ENCODE data around the gene NOS1.
"Not testable (repeated sequence)": the region's sequence is repeated elsewhere in the genome, so short reads cannot be mapped to it uniquely, and the experiment has no call there.

The NOS1 gene

GRCh38 chr12:117384735-117385134, 23.3 kb upstream of the NOS1 start:
- Histone ChIP-seq H3K9me3 (ENCODE audit: control insufficient read depth, insufficient read depth, low read length) (no peaks in the 10 kb centered on the region), H3K36me3 (ENCODE audit: insufficient read depth, low read length) (no peaks in the 10 kb centered on the region), H3K9ac (ENCODE audit: low read depth, low read length) (no peak overlapping the region), H3K4me1 (ENCODE audit: insufficient read depth, low read length) (no peaks in the 10 kb centered on the region)

DNA sequence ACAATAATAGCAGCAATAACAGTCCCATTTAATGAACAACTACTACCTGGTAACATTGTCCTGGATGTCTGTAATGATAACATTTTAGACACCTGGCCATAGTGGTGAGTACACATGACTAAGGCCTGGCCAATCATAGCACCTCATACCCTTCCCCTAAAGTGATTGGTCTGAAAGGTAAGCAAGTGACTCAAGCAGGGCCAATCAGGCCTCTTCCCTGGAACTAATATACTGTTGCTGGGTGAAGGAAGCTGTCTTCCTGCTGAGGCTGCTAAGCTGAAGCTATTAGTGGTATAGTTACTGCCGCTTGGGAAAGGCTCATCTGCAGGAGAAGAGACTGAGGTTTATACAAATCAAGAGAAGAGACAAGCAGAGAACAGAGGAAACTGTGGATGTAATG, 18.7 kb upstream of the NOS1 start:
- Histone ChIP-seq H3K9ac (ENCODE audit: low read depth, low read length) (no peak overlapping the region), H3K9me3 (ENCODE audit: control insufficient read depth, insufficient read depth, low read length) (no peaks in the 10 kb centered on the region), H3K36me3 (ENCODE audit: insufficient read depth, low read length) (no peaks in the 10 kb centered on the region), H3K4me1 (ENCODE audit: insufficient read depth, low read length) (no peaks in the 10 kb centered on the region; the same call in 1 of the 2 replicates)

DNA sequence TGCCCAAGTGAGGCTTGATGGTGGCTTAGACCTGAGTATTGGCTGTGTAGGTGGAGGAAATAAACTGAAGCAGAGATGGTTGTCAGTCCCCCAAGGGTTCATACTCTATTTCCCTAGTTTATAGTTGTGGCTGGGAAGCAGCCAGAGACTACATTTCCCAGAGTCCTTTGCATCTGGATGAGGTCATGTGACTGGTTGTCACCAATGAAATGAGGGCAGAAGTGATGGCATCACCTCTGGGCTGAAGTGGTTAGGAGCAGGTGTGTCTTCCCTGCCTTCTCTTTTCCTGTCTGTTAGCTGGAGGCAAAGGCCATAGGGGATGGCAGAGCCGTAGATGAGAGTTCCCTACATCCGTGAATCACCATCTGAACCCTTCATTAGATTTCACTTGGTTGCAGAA, 16.3 kb upstream of the NOS1 start:
- no peaks in the 10 kb centered on the region; the same call in 1 of the 2 replicates for H3K4me1 ChIP-seq (ENCODE audit: insufficient read depth, low read length)
- H3K9me3 ChIP-seq (ENCODE audit: control insufficient read depth, insufficient read depth, low read length), result no peaks in the 10 kb centered on the region
- no peak overlapping the region for H3K9ac ChIP-seq (ENCODE audit: low read depth, low read length)
- H3K36me3 ChIP-seq (ENCODE audit: insufficient read depth, low read length), result no peaks in the 10 kb centered on the region

GRCh38 chr12:117370588-117370987, 9.2 kb upstream of the NOS1 start:
- Histone ChIP-seq H3K36me3 (ENCODE audit: insufficient read depth, low read length) (no peaks in the 10 kb centered on the region), H3K4me1 (ENCODE audit: insufficient read depth, low read length) (no peaks in the 10 kb centered on the region), H3K9ac (ENCODE audit: low read depth, low read length) (no peak overlapping the region), H3K9me3 (ENCODE audit: control insufficient read depth, insufficient read depth, low read length) (no peaks in the 10 kb centered on the region)

DNA sequence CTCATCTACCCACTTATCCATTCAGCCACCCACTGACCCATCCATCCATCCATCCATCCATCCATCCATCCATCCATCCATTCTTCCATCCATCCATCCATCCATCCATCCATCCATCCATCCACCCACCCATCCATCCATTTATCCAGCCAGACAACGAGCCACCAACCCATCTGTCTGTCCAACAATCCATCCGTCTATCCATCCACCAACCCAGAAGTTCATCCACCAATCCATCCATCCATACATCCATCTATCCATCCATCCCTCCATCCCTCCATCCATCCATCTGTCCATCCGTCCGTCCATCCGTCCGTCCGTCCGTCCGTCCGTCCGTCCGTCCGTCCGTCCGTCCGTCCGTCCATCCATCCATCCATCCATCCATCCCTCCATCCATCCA, 8.6 kb upstream of the NOS1 start:
- not testable (repeated sequence) for H3K4me1 ChIP-seq (ENCODE audit: insufficient read depth, low read length); H3K36me3 ChIP-seq (ENCODE audit: insufficient read depth, low read length); H3K9ac ChIP-seq (ENCODE audit: low read depth, low read length); H3K9me3 ChIP-seq (ENCODE audit: control insufficient read depth, insufficient read depth, low read length)

DNA sequence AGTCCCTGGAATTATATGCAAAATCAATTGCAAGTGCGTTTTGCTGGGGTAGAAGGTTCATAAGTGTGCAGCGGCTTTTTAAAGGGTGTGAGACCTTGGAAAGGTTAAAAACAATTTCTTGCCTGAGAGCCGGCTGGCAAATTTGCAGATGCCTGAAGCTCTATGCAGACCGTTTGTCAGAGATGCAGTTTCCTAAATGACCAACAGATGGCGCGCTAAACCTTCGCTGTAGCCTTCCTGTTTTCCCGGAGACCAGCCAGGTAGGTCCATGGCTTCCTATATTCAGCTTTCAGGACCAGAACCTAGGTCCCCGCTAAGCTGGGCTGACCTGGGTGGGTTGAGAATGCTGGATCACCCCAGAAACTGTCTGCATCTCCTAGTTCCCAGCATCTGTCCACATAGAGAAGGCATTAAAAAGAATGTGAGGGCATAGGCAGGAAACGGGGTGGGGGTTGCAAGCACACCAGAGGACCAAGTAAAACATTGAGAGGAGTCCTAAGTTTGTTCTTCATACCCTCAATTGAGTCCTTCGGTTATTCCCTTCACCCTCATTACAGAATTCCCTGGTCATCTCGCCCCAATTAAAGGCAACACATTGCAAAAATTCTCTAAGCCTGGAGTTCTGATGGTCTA, 5.7 kb upstream of the NOS1 start:
- H3K9ac ChIP-seq (ENCODE audit: low read depth, low read length), result no peak overlapping the region
- no peaks in the 10 kb centered on the region for H3K36me3 ChIP-seq (ENCODE audit: insufficient read depth, low read length)
- H3K4me1 ChIP-seq (ENCODE audit: insufficient read depth, low read length), result 0 out of 2 replicates have a peak, but pooled peaks cover 4% of the 10 kb centered on the region
- no peaks in the 10 kb centered on the region for H3K9me3 ChIP-seq (ENCODE audit: control insufficient read depth, insufficient read depth, low read length)

- Histone ChIP-seq H3K9ac (ENCODE audit: low read depth, low read length) (no peak overlapping the region), H3K36me3 (ENCODE audit: insufficient read depth, low read length) (no peaks in the 10 kb centered on the region), H3K9me3 (ENCODE audit: control insufficient read depth, insufficient read depth, low read length) (no peaks in the 10 kb centered on the region), H3K4me1 (ENCODE audit: insufficient read depth, low read length) (0 out of 2 replicates have a peak, but pooled peaks cover 4% of the 10 kb centered on the region)
Observed at GRCh38 chr12:117365049-117365616, 3.7 kb upstream of the NOS1 start.

GRCh38 chr12:117363953-117364486, 2.6 kb upstream of the NOS1 start:
- Histone ChIP-seq H3K4me1 (ENCODE audit: insufficient read depth, low read length) (0 out of 2 replicates have a peak, but pooled peaks cover 4% of the 10 kb centered on the region), H3K9me3 (ENCODE audit: control insufficient read depth, insufficient read depth, low read length) (no peaks in the 10 kb centered on the region), H3K36me3 (ENCODE audit: insufficient read depth, low read length) (no peaks in the 10 kb centered on the region), H3K9ac (ENCODE audit: low read depth, low read length) (no peak overlapping the region)

DNA sequence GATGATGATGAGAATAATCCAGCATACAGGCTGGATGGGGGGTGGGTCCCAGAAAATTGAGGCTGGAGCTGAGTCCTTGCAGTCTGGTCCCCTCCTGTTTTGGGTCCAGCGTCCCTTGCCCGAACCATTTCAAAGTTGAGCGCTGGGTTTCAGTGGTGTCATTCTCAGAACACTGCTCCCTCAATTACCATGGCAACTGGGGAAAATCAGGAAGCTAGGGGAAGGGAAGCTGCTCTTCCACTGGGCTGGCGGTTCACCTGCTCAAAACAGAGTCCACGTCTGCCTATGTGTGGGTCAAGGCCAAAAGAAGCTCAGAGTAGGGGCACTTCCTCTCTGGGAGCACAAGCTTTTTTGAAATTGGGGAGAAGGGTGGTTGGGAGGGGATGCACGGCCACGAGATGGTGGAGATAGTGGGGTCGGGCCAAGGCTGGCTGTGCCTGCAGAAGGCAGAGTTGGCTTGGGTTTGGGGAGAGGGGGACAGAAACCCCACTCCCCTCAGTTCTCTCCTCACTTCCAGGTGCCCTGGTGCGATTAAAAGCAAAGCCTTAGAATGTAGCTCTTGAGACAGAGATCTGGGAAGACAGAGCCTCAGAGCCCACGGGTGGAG, 1.7 kb upstream of the NOS1 start:
- Histone ChIP-seq H3K9ac (ENCODE audit: low read depth, low read length) (no peak overlapping the region), H3K36me3 (ENCODE audit: insufficient read depth, low read length) (no peaks in the 10 kb centered on the region), H3K4me1 (ENCODE audit: insufficient read depth, low read length) (0 out of 2 replicates have a peak, but pooled peaks cover 4% of the 10 kb centered on the region), H3K9me3 (ENCODE audit: control insufficient read depth, insufficient read depth, low read length) (no peaks in the 10 kb centered on the region)

GRCh38 chr12:117362391-117362790, 965 bp upstream of the NOS1 start:
- no peak overlapping the region for H3K9ac ChIP-seq (ENCODE audit: low read depth, low read length)
- no peaks in the 10 kb centered on the region for H3K36me3 ChIP-seq (ENCODE audit: insufficient read depth, low read length)
- no peaks in the 10 kb centered on the region for H3K9me3 ChIP-seq (ENCODE audit: control insufficient read depth, insufficient read depth, low read length)
- H3K4me1 ChIP-seq (ENCODE audit: insufficient read depth, low read length), result 0 out of 2 replicates have a peak, but pooled peaks cover 4% of the 10 kb centered on the region

GRCh38 chr12:117361905-117362304, 479 bp upstream of the NOS1 start:
- Histone ChIP-seq H3K36me3 (ENCODE audit: insufficient read depth, low read length) (no peaks in the 10 kb centered on the region), H3K9ac (ENCODE audit: low read depth, low read length) (no peak overlapping the region), H3K9me3 (ENCODE audit: control insufficient read depth, insufficient read depth, low read length) (no peaks in the 10 kb centered on the region), H3K4me1 (ENCODE audit: insufficient read depth, low read length) (0 out of 2 replicates have a peak, but pooled peaks cover 4% of the 10 kb centered on the region)

GRCh38 chr12:117360551-117361346, 677 bp downstream of the NOS1 start:
- H3K36me3 ChIP-seq (ENCODE audit: insufficient read depth, low read length), result no peaks in the 10 kb centered on the region
- H3K9ac ChIP-seq (ENCODE audit: low read depth, low read length), result peak overlapping the region; percentile 70
- 0 out of 2 replicates have a peak, but pooled peaks cover 4% of the 10 kb centered on the region for H3K4me1 ChIP-seq (ENCODE audit: insufficient read depth, low read length)
- H3K9me3 ChIP-seq (ENCODE audit: control insufficient read depth, insufficient read depth, low read length), result no peaks in the 10 kb centered on the region

DNA sequence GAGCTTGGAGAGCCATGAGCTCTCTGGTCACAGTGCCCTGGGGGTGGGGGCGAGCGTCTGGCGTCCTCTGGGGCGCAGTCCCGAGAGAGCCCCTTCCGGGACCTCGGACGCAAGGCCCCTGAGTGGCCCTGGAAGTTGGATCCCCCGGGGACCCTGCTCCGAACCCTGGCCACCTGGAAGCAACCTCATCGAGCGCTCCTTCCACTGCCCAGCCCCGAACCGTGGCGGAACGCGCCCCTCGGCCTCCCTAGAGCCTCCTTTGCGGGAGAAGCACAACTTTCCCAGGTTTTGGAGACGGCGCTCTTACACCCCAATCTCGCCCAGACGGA, 1.2 kb downstream of the NOS1 start:
- no peaks in the 10 kb centered on the region for H3K9me3 ChIP-seq (ENCODE audit: control insufficient read depth, insufficient read depth, low read length)
- 0 out of 2 replicates have a peak, but pooled peaks cover 4% of the 10 kb centered on the region for H3K4me1 ChIP-seq (ENCODE audit: insufficient read depth, low read length)
- no peaks in the 10 kb centered on the region for H3K36me3 ChIP-seq (ENCODE audit: insufficient read depth, low read length)
- H3K9ac ChIP-seq (ENCODE audit: low read depth, low read length), result peak overlapping the region; percentile 70

Measured in ES-I3 (cell line).